GM20000 (cell line): ENCODE data around the gene DIDO1.
A peak's percentile ranks its signal among the peaks of the same experiment; 100 is the strongest.

Source experiments
- DNase-seq: peaks from one replicate; pipeline ENCODE4 v3.0.0; 2012; ENCODE audit warnings: low spot score
- TF ChIP-seq, protein P1 (sequence below): IDR thresholded peaks from 2 replicates; pipeline ENCODE4 v1.5.1; 2012; ENCODE audit warnings: mild to moderate bottlenecking, control low read depth; ENCODE audit errors: extremely low read depth, missing control alignments

The DIDO1 gene

DNA sequence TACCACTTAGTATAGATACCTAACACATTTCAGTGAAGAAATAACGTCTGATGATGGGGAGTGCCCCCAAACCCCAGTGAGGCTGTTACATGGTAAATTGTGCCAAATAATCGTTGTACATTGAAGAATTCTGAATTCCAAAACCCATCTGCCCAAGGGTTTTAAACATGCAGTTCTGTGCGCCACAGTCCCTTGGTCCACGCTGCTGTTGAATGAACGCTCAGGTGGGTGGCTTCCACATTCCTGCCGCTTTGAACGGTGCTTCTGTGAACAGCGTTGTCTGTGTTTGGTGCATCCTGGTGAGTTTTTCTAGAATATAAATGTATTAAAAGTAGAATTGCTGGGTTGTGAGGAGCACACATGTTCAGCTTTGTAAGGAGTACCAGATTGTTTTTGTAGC, 14.6 kb upstream of the DIDO1 start:
- DNase-seq: no peak
- TF ChIP-seq, protein P1, sequence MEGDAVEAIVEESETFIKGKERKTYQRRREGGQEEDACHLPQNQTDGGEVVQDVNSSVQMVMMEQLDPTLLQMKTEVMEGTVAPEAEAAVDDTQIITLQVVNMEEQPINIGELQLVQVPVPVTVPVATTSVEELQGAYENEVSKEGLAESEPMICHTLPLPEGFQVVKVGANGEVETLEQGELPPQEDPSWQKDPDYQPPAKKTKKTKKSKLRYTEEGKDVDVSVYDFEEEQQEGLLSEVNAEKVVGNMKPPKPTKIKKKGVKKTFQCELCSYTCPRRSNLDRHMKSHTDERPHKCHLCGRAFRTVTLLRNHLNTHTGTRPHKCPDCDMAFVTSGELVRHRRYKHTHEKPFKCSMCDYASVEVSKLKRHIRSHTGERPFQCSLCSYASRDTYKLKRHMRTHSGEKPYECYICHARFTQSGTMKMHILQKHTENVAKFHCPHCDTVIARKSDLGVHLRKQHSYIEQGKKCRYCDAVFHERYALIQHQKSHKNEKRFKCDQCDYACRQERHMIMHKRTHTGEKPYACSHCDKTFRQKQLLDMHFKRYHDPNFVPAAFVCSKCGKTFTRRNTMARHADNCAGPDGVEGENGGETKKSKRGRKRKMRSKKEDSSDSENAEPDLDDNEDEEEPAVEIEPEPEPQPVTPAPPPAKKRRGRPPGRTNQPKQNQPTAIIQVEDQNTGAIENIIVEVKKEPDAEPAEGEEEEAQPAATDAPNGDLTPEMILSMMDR: no peak

DNA sequence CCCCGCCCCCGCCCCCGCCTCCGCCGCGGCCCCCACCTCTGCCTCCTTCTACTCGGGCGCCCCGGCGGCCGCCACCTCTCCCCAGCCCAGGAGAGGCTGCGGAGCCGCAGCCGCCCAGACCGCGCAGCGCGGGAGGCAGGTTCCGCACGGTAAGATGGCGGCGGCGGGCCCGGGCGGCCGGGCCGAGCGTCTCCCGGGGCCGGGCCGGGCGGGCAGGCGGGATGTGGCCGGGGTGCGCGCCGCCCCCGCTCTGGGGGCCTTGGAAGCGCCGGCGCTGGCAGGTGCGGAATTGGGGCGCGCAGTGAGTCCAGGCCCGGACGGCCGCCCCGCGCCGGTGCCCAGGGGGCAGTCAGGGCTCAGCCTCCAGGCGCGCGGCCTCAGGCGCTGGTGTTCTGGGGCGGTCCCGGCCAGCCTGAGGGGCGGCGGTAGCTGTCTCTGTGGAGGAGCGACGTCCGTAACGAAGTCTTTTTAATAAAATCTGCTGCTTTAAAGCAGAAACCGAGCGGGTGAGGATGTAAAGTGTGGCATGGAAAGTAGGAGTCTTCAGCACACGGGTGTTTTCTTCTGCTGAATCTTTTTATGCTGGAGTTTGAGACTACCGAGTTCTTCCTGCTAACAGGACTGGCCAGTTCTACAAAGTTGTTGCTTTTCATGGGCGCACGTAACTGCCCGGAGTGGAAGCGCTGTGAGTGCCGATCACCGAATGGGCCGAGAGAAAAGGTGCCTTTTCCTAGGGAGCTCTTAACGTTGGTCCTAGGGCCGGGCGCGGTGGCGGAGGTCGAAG, 12.0 kb upstream of the DIDO1 start, which contains the start of gene GID8:
Gene GID8, plus strand, starts transcription at position 43 of the 784 bp plus-strand sequence. CDS start 3,356 bp downstream, outside the sequence.
- DNase-seq: no peak
- TF ChIP-seq, protein P1: no peak

- peak; percentile 98 for DNase-seq
- TF ChIP-seq, protein P1: no peak
Observed at GRCh38 chr20:62937268-62938104, 11.2 kb upstream of the DIDO1 start.

- DNase-seq: no peak
Observed at GRCh38 chr20:62935968-62936585, 9.8 kb upstream of the DIDO1 start.

DNA sequence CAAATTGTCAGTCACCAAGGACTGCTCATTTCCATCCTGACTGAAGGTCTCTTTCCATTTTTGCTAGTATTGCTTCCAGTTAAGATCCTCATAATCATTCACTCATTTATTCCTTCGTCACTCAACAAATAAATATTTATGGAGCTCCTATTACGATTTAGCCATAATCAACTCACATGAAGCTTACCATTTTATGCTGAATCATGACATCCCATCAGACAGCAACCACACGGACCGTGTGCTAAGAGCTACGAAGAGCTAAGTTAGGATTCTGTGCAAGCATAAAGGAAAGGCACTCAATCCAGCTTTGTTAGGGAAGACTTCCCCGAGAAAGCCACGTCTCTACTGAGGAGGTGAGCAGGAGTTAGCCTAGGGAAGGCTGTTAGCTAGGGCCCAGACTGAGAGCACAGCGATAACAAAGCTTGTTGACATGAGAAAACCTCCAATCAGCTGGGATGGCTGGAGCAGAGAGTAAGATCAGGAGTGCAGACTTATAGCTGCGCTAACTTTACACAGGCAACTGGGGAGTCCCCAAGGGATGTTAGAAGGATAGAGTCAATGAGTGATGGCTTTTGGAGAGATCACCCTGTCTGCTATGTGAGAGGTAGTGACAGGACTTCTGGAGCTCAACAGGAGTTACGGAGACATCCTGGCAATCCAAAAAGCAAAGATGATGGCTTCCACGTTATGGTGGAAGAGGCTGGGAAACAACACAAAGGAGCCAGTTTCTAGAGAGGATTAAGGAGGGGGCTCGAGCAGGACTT, 9.1 kb upstream of the DIDO1 start:
- no peak for DNase-seq
- TF ChIP-seq, protein P1: no peak

More at GRCh38 chr20:62935968-62936585, 9.8 kb upstream of the DIDO1 start:
- TF ChIP-seq, protein P1: no peak

GRCh38 chr20:62933966-62934365, 7.7 kb upstream of the DIDO1 start:
- TF ChIP-seq, protein P1: no peak
- no peak for DNase-seq
